ENCODE data around the gene U2AF2. TPM values are rescaled to one million over a fixed set of nuclear protein-coding genes. Genes with fewer than 3 reads are reported as not detected.

Gene U2AF2
- total RNA-seq, 4 donors from 2014 or later: 85.0 to 112 (median 99.7) TPM

DNA sequence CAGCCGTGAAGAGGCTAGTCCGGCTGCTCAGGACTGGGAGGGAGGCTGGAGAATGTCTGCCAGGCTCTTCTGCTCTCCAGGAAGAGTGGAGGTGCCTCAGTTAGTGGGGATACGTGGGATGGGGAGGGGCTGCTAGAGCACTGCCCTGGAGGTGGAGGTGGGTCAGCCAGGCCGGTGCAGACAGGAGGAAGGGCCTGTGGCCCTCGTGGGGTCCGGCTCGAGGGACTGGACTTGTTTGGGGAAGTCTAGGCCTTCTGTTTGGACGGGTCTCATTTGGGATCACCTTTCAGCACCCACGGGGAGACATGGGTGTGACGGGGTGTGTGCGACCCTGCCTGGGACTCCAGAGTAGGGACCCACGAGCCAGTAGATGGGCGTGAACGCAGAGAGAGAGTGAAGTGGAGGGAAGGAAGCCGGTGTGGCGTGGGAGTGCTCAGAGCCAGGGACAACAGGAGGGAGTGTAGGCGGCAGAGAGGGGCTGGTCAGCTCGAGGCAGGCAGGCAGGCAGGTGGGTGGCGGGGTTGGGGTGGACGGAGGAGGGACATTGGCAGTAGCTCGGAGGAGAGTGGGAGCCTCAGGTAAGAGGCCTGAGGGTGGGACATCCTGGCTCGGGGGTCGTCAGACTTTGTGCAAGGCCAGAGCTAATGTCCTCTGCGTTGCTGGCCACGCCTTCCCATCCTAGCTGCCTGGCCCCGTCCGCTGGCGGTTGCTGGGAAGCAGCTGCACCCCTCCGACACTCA is 31.6 kb downstream of the U2AF2 start:
- no peaks in the 10 kb centered on the region for H3K9me3 ChIP-seq
- DNase-seq: no peak
- H3K27me3 ChIP-seq: no peaks in the 10 kb centered on the region
- peaks cover 44 to 99% (median 55%) of the 10 kb centered on the region in 3 donors for H3K36me3 ChIP-seq
- 84 to 87% methylated on average over 23 to 26 of the region's 29 CpGs for WGBS, 2 donors
- H3K4me1 ChIP-seq: peaks cover 0 to 30% (median 0%) of the 10 kb centered on the region in 3 donors
- H3K4me3 ChIP-seq: no peak overlapping the region
- H3K27ac ChIP-seq: no peak overlapping the region
- TF ChIP-seq CTCF (IDR thresholded peaks at IDR 0.05): no peak
- intact Hi-C loops (cut with DNase I): no loop called here

DNA sequence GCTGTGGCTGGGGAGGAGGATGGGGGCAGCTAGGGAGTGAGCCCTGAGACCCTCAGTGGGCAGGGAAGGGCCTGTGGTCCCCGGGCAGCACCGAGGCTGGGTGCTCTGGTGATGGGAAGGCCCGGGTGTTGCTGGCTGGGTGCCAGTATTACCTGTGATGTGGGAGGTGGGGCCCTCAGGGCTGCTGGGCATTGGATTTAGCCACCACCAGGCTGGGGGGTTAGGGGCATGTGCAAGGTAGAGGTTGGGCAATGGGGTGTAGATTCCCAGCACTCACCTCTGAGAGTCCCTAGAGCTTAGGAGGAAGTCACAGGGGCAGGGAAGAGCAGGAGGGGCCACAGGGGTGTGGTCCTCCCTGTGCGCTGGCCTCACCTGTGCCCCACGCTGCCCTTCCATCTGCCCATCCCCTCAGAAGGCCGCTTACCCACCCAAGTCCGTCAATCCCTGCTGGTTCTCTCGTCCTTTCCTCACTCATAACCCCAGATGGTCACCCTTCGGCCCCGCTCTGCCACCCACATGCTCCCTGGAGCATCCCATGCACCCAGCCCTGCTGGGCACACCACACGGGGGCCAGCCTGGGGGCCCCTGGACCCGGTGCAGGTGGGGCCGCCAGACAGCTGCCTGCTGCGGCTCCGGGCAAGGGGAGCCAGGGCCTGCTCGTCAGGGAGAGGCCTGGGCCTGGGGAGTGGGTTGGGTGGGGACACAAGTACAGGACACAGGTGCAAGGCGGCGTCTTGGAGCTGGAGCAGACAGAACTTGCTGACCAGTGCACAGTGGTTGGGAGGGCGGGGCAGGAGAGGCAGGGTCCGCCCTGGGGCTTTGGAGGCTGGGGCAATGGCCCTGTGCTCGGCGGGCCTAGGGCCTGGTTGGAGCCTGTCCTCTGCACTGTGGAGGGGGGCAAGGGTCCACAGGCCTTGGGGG is 32.7 kb downstream of the U2AF2 start:
- H3K4me1 ChIP-seq: peaks cover 0 to 30% (median 0%) of the 10 kb centered on the region in 3 donors
- intact Hi-C loops (cut with DNase I): no loop called here
- no peak for TF ChIP-seq CTCF (IDR thresholded peaks at IDR 0.05)
- TF ChIP-seq POLR2A (IDR thresholded peaks at IDR 0.05): no peak
- 95 to 100% methylated on average over 6 to 7 of the region's 22 CpGs for WGBS, 2 donors
- H3K27ac ChIP-seq: no peak overlapping the region
- H3K27me3 ChIP-seq: no peaks in the 10 kb centered on the region
- no peak overlapping the region for H3K4me3 ChIP-seq
- no peak for DNase-seq
- H3K9me3 ChIP-seq: no peaks in the 10 kb centered on the region
- peaks cover 55 to 99% (median 59%) of the 10 kb centered on the region in 3 donors for H3K36me3 ChIP-seq

- TF ChIP-seq CTCF (IDR thresholded peaks at IDR 0.05) (no peak), POLR2A (IDR thresholded peaks at IDR 0.05) (no peak)
- Histone ChIP-seq H3K4me3 (no peak overlapping the region), H3K4me1 (peaks cover 0 to 28% (median 0%) of the 10 kb centered on the region in 3 donors), H3K9me3 (no peaks in the 10 kb centered on the region), H3K36me3 (peaks cover 66 to 100% (median 66%) of the 10 kb centered on the region in 3 donors), H3K27me3 (no peaks in the 10 kb centered on the region), H3K27ac (no peak overlapping the region)
- DNase-seq: no peak
- intact Hi-C loops (cut with DNase I): no loop called here
- WGBS, 2 donors: 73% methylated on average over 5 to 19 of the region's 27 CpGs
Observed at GRCh38 chr19:55688422-55689218, 33.8 kb downstream of the U2AF2 start.

GRCh38 chr19:55689411-55690108 is 34.7 kb downstream of the U2AF2 start:
- no peaks in the 10 kb centered on the region for H3K27me3 ChIP-seq
- H3K9me3 ChIP-seq: no peaks in the 10 kb centered on the region
- H3K4me1 ChIP-seq: peaks cover 0 to 22% (median 0%) of the 10 kb centered on the region in 3 donors
- intact Hi-C loops (cut with DNase I): no loop called here
- H3K27ac ChIP-seq: no peak overlapping the region
- H3K4me3 ChIP-seq: no peak overlapping the region
- TF ChIP-seq CTCF (IDR thresholded peaks at IDR 0.05) (no peak), POLR2A (IDR thresholded peaks at IDR 0.05) (no peak)
- 88 to 95% methylated on average over 13 to 16 of the region's 35 CpGs for WGBS, 2 donors
- DNase-seq: no peak
- peaks cover 69 to 100% (median 74%) of the 10 kb centered on the region in 3 donors for H3K36me3 ChIP-seq

Measured in esophagus squamous epithelium (tissue), 5 donors.